H1 (cell line): ENCODE measurements around the gene BBS9. TPM values are rescaled to one million over a fixed set of nuclear protein-coding genes. Genes with fewer than 3 reads are reported as not detected.

Source experiments
- CTCF ChIA-PET: fragments of 300-600 bp; sonication (Branson Sonifier 250); formaldehyde crosslinking; loops from one replicate; lab custom pipeline; 2021; ENCODE audit not compliant: partially characterized antibody; lab: Charles Lee
- POLR2A ChIA-PET: fragments of 300-600 bp; sonication (Branson Sonifier 250); formaldehyde crosslinking; loops from one replicate; lab custom pipeline; 2021; ENCODE audit warnings: inconsistent platforms; ENCODE audit not compliant: partially characterized antibody; lab: Charles Lee
- DNase-seq, 2 experiments: peaks; one replicate each; pipeline versions ENCODE4 v3.0.0 to v3.0.0-alpha.2; 2010 to 2022; ENCODE audit warnings: low spot score in 2 of 2, low read depth in 1 of 2, mixed read lengths in 1 of 2
- FAIRE-seq: peaks from 2 replicates; lab custom pipeline; 2011; peaks lifted over from hg19 to GRCh38; lab: Jason Lieb, UNC
- H2AFZ ChIP-seq: 2 replicates; pipeline ENCODE4 v1.8.1; 2012; ENCODE audit warnings: low read length, inconsistent platforms
- H2AK5ac ChIP-seq: 2 replicates; pipeline ENCODE4 v1.6.1; 2013; ENCODE audit warnings: low read depth, low read length
- H2BK120ac ChIP-seq: replicated peaks from 2 replicates; pipeline ENCODE3; 2013; ENCODE audit warnings: low read depth, low read length, inconsistent platforms
- H2BK12ac ChIP-seq: 2 replicates; pipeline ENCODE4 v1.6.1; 2013; ENCODE audit warnings: low read depth, low read length
- H2BK15ac ChIP-seq: 2 replicates; pipeline ENCODE4 v1.6.1; 2013; ENCODE audit warnings: low read length
- H2BK20ac ChIP-seq: 2 replicates; pipeline ENCODE4 v1.6.1; 2013; ENCODE audit warnings: low read length
- H2BK5ac ChIP-seq: 2 replicates; pipeline ENCODE4 v1.6.1; 2013; ENCODE audit warnings: low read depth, low read length
- H3K14ac ChIP-seq: 2 replicates; pipeline ENCODE4 v1.6.1; 2013; ENCODE audit warnings: inconsistent platforms; ENCODE audit not compliant: insufficient read length
- H3K18ac ChIP-seq: 2 replicates; pipeline ENCODE4 v1.6.1; 2013; ENCODE audit warnings: low read length; ENCODE audit errors: extremely low read depth
- H3K23ac ChIP-seq: 2 replicates; pipeline ENCODE4 v1.6.1; 2013; ENCODE audit warnings: inconsistent platforms; ENCODE audit not compliant: insufficient read length
- H3K23me2 ChIP-seq: 2 replicates; pipeline ENCODE4 v1.6.1; 2013; ENCODE audit warnings: low read depth, low read length
- H3K27ac ChIP-seq: 2 replicates; pipeline ENCODE4 v1.6.1; 2011; ENCODE audit warnings: low read depth, low read length, inconsistent platforms
- H3K27me3 ChIP-seq, 4 experiments: replicated peaks in 1 of 4; 1 replicate in 1 of 4; 2 replicates in 3 of 4; pipeline versions ENCODE4 v1.6.1 to v1.8.1; 2011 to 2013; ENCODE audit warnings: low read length in 3 of 4, mild to moderate bottlenecking in 3 of 4, inconsistent platforms in 2 of 4, mixed read lengths in 2 of 4, moderate library complexity in 1 of 4; ENCODE audit not compliant: control insufficient read depth in 3 of 4, insufficient read depth in 3 of 4; ENCODE audit errors: extremely low read depth in 1 of 4
- H3K36me3 ChIP-seq, 4 experiments: 2 replicates each; pipeline versions ENCODE4 v1.6.1 to v1.8.1; 2011 to 2013; ENCODE audit warnings: mild to moderate bottlenecking in 4 of 4, low read length in 3 of 4, moderate library complexity in 2 of 4, control low read depth in 1 of 4, inconsistent platforms in 1 of 4; ENCODE audit not compliant: insufficient read depth in 4 of 4, control insufficient read depth in 2 of 4
- H3K4ac ChIP-seq: replicated peaks from 2 replicates; pipeline ENCODE3; 2013; ENCODE audit warnings: low read length, low read depth, mixed read lengths, inconsistent platforms; ENCODE audit not compliant: insufficient read length
- H3K4me1 ChIP-seq, 4 experiments: replicated peaks in 1 of 4; 1 replicate in 1 of 4; 2 replicates in 3 of 4; pipeline versions ENCODE4 v1.6.1 to v1.8.1; 2011 to 2013; ENCODE audit warnings: low read length in 3 of 4, inconsistent platforms in 2 of 4, mixed read lengths in 1 of 4; ENCODE audit not compliant: insufficient read depth in 4 of 4, control insufficient read depth in 3 of 4
- H3K4me2 ChIP-seq, 2 experiments: 2 replicates each; pipeline versions ENCODE4 v1.6.1 to v1.8.1; 2011 to 2013; ENCODE audit warnings: low read depth in 2 of 2, low read length in 2 of 2, control low read depth in 1 of 2, inconsistent platforms in 1 of 2, mild to moderate bottlenecking in 1 of 2; ENCODE audit not compliant: insufficient read depth in 1 of 2
- H3K4me3 ChIP-seq, 4 experiments: fragments of 200-600, 300-600 bp in 1 of 4; sonication (generic), shearing (Covaris generic), sonication (Bioruptor Twin) in 1 of 4; 2 replicates each; pipeline versions ENCODE4 v1.5.1 to v1.8.1; 2011 to 2016; ENCODE audit warnings: low read length in 4 of 4, low read depth in 3 of 4, control low read depth in 2 of 4, inconsistent platforms in 2 of 4, mild to moderate bottlenecking in 2 of 4, mixed read lengths in 1 of 4, moderate library complexity in 1 of 4; ENCODE audit not compliant: insufficient read depth in 2 of 4; ENCODE audit errors: extremely low read depth in 1 of 4
- H3K56ac ChIP-seq: replicated peaks from 2 replicates; pipeline ENCODE3; 2013; ENCODE audit warnings: low read depth, mild to moderate bottlenecking, mixed read lengths, low read length, inconsistent platforms; ENCODE audit not compliant: insufficient read length
- H3K79me1 ChIP-seq: 2 replicates; pipeline ENCODE4 v1.6.1; 2013; ENCODE audit warnings: low read depth, low read length, control low read depth
- H3K79me2 ChIP-seq, 2 experiments: 2 replicates each; pipeline versions ENCODE4 v1.6.1 to v1.8.1; 2012 to 2013; ENCODE audit warnings: low read length in 2 of 2, mild to moderate bottlenecking in 2 of 2, inconsistent platforms in 1 of 2; ENCODE audit not compliant: insufficient read depth in 2 of 2, control insufficient read depth in 1 of 2
- H3K9ac ChIP-seq, 4 experiments: replicated peaks in 1 of 4; 1 replicate in 1 of 4; 2 replicates in 3 of 4; pipeline versions ENCODE4 v1.6.1 to v1.8.1; 2011 to 2013; ENCODE audit warnings: low read depth in 3 of 4, low read length in 3 of 4, control low read depth in 2 of 4, mild to moderate bottlenecking in 2 of 4, moderate library complexity in 2 of 4, inconsistent platforms in 1 of 4; ENCODE audit errors: extremely low read depth in 1 of 4
- H3K9me3 ChIP-seq, 2 experiments: 2 replicates each; pipeline versions ENCODE4 v1.6.1 to v1.8.1; 2012 to 2013; ENCODE audit warnings: mild to moderate bottlenecking in 2 of 2, moderate library complexity in 2 of 2, control low read depth in 1 of 2, inconsistent platforms in 1 of 2, low read depth in 1 of 2, low read length in 1 of 2, mixed read lengths in 1 of 2; ENCODE audit not compliant: insufficient read depth in 2 of 2
- H4K20me1 ChIP-seq, 2 experiments: replicated peaks in 1 of 2; 2 replicates each; pipeline versions ENCODE3 to v1.8.1; 2011 to 2013; ENCODE audit warnings: inconsistent platforms in 2 of 2, low read length in 2 of 2, mild to moderate bottlenecking in 1 of 2; ENCODE audit not compliant: insufficient read depth in 2 of 2, control insufficient read depth in 1 of 2
- H4K5ac ChIP-seq: 2 replicates; pipeline ENCODE4 v1.6.1; 2013; ENCODE audit warnings: low read length, low read depth, mixed read lengths, inconsistent platforms; ENCODE audit not compliant: insufficient read length
- H4K8ac ChIP-seq: 2 replicates; pipeline ENCODE4 v1.8.0; 2013; ENCODE audit warnings: mild to moderate bottlenecking, moderate library complexity, low read length, inconsistent platforms; ENCODE audit not compliant: insufficient read depth; ENCODE audit errors: extremely low read depth
- H4K91ac ChIP-seq: replicated peaks from 2 replicates; pipeline ENCODE3; 2013; ENCODE audit warnings: low read length, mixed read lengths, inconsistent platforms; ENCODE audit not compliant: insufficient read length
- EZH2 ChIP-seq: fragments of 200-600 bp; sonication (generic); IDR thresholded peaks from 2 replicates; pipeline ENCODE4 v1.7.1; 2012; ENCODE audit warnings: low read depth, mild to moderate bottlenecking, moderate library complexity, low read length, inconsistent platforms; ENCODE audit not compliant: severe bottlenecking
- HDAC2 ChIP-seq, 2 experiments: fragments of 300-600 bp in 1 of 2; sonication (generic) in 1 of 2; IDR thresholded peaks; 2 replicates each; pipeline ENCODE4 v1.6.1; 2011 to 2012; ENCODE audit warnings: low read depth in 2 of 2, low read length in 2 of 2, mild to moderate bottlenecking in 2 of 2, moderate library complexity in 2 of 2, borderline replicate concordance in 1 of 2, inconsistent platforms in 1 of 2
- RBBP5 ChIP-seq: IDR thresholded peaks from 2 replicates; pipeline ENCODE4 v1.7.1; 2012; ENCODE audit warnings: low read depth, mild to moderate bottlenecking, inconsistent platforms, low read length, moderate library complexity, borderline replicate concordance
- TCF12 ChIP-seq: IDR thresholded peaks from 2 replicates; pipeline ENCODE4 v1.6.1; 2011; ENCODE audit warnings: low read depth, mild to moderate bottlenecking, low read length
- WGBS, 2 experiments: shearing (Covaris generic) in 1 of 2; methylation state at CpG; one replicate each; pipeline versions ENCODE4 v1.1.6 to v1.1.7; 2013 to 2015; ENCODE audit warnings: low lambda C conversion rate in 2 of 2, mixed read lengths in 2 of 2, inconsistent platforms in 1 of 2, low coverage in 1 of 2, missing lambda C conversion rate in 1 of 2; ENCODE audit not compliant: insufficient replicate concordance in 2 of 2, insufficient coverage in 1 of 2, insufficient read length in 1 of 2; ENCODE audit errors: extremely low coverage in 1 of 2, missing lambda C conversion rate in 1 of 2; 5-methylcytosine and 5-hydroxymethylcytosine counted together
- polyA plus RNA-seq, 7 experiments: library from polyadenylated mRNA; depleted of rRNA in 3 of 7; stranded (reverse) in 5 of 7; unstranded in 2 of 7; fragments of >200 nt in 5 of 7; fragments of 200-250 nt in 2 of 7; gene quantifications; 1 replicate in 5 of 7; 2 replicates in 1 of 7; 4 replicates in 1 of 7; pipeline versions ENCODE4 v1.2.1 to v1.2.3, GENCODE V29; 2011 to 2013; ENCODE audit warnings: missing spikeins in 2 of 7, mixed read lengths in 2 of 7
- total RNA-seq: library from RNA; stranded (reverse); fragmentation: NEBNext Ultra II Directional; extraction: Animal tissue kit (Norgen Biotek cat#: 25700); gene quantifications from 2 replicates; pipeline ENCODE4 v1.2.1, GENCODE V29; 2021

Gene BBS9
- total and polyA plus RNA-seq, 2 of the 8 experiments (the other 6 are each of a cell fraction or from before 2014, with no cell fraction given) = 22.3 to 37.0 TPM

DNA sequence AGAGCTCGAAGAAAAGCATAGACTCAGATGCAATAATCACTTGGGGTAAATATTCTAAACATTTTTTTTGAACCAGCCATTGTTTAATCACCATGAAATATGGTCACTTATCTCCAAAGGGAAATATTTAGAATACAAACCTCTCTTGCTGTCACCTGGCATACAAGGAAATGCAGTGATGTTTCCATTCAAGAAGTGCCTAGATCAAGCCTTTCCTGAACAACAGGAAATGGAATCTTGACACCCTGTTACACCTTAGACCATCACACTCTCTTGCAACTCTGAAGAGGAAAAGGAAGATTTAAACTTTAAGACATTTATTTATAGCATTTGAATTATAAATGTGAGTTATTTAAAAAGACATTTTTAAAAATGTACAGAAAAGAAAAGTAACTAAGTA, 512.9 kb downstream of the BBS9 start:
- H3K4me1 ChIP-seq = no peaks in the 10 kb centered on the region
- no peak overlapping the region for H2BK15ac ChIP-seq
- H3K79me1 ChIP-seq = no peaks in the 10 kb centered on the region
- no peak overlapping the region for H3K4me2 ChIP-seq
- H4K91ac ChIP-seq = no peak overlapping the region
- H3K14ac ChIP-seq = no peak overlapping the region
- H3K27ac ChIP-seq = no peak overlapping the region
- peaks cover 0 to 3% (median 1%) of the 10 kb centered on the region in 4 experiments; a peak in 3 of 8 replicates for H3K36me3 ChIP-seq
- H2BK120ac ChIP-seq = no peak overlapping the region
- H2AFZ ChIP-seq = no peak overlapping the region
- no peak overlapping the region for H2BK20ac ChIP-seq
- FAIRE-seq (no peak), DNase-seq (no peak)
- H3K9ac ChIP-seq = no peak overlapping the region
- no peak overlapping the region for H2BK5ac ChIP-seq
- TF ChIP-seq RBBP5 (no peak), EZH2 (no peak), HDAC2 (IDR thresholded peaks at IDR 0.05; ENCODE audit: borderline replicate concordance in 1 of 2, low read depth in 2 of 2, low read length in 2 of 2) (no peak), TCF12 (no peak)
- no peaks in the 10 kb centered on the region for H3K79me2 ChIP-seq
- no peak overlapping the region for H2BK12ac ChIP-seq
- ChIA-PET POLR2A (no interaction called here), CTCF (interaction anchor here (0.7 kb wide), 1 partner anchor 979 kb away, joined by 3 read pairs; no protein-coding TSS in a partner anchor)
- no peak overlapping the region for H2AK5ac ChIP-seq
- no peak overlapping the region for H4K5ac ChIP-seq
- no peaks in the 10 kb centered on the region for H4K20me1 ChIP-seq
- no peak overlapping the region for H3K23ac ChIP-seq
- WGBS, 2 experiments = 100% methylated on average over 1 of the region's 1 CpG; no CpG with 5 or more reads in 1 of the 2 experiments
- H3K23me2 ChIP-seq = no peaks in the 10 kb centered on the region
- H3K18ac ChIP-seq = no peak overlapping the region
- no peak overlapping the region for H3K56ac ChIP-seq
- H3K4ac ChIP-seq = no peak overlapping the region
- no peak overlapping the region for H3K4me3 ChIP-seq
- no peak overlapping the region for H4K8ac ChIP-seq
- no peaks in the 10 kb centered on the region for H3K27me3 ChIP-seq
- 0 out of 4 replicates have a peak, but pooled peaks cover 0 to 3% of the 10 kb centered on the region in 2 experiments for H3K9me3 ChIP-seq
